PFSK-1 (cell line): Measurements from ENCODE around the gene MT1M.

ENCODE experiments used
- FOXP2 ChIP-seq: optimal IDR thresholded peaks from 2 replicates; pipeline ENCODE3; 2011; ENCODE audit warnings: borderline replicate concordance, control low read depth, inconsistent platforms; ENCODE audit not compliant: insufficient read depth; ENCODE audit errors: extremely low read length, extremely low read depth
- POLR2AphosphoS5 ChIP-seq: IDR thresholded peaks from 2 replicates; pipeline ENCODE4 v1.6.1; 2012; ENCODE audit warnings: low read depth, mild to moderate bottlenecking, control low read depth, low read length, moderate library complexity
- REST ChIP-seq, 2 experiments: IDR thresholded peaks; 2 replicates each; pipeline versions ENCODE4 v1.6.1 to v1.8.0; 2011 to 2012; ENCODE audit warnings: low read depth in 2 of 2, low read length in 2 of 2, control low read depth in 1 of 2, inconsistent platforms in 1 of 2, mild to moderate bottlenecking in 1 of 2, moderate library complexity in 1 of 2; ENCODE audit not compliant: insufficient read depth in 1 of 2
- SIN3A ChIP-seq: IDR thresholded peaks from 2 replicates; pipeline ENCODE4 v1.6.1; 2012; ENCODE audit warnings: mild to moderate bottlenecking, low read length, moderate library complexity, borderline replicate concordance; ENCODE audit not compliant: insufficient read depth
- TAF1 ChIP-seq: IDR thresholded peaks from 2 replicates; pipeline ENCODE4 v1.6.1; 2012; ENCODE audit warnings: low read length, control low read depth, borderline replicate concordance; ENCODE audit not compliant: insufficient read depth

MT1M gene

DNA sequence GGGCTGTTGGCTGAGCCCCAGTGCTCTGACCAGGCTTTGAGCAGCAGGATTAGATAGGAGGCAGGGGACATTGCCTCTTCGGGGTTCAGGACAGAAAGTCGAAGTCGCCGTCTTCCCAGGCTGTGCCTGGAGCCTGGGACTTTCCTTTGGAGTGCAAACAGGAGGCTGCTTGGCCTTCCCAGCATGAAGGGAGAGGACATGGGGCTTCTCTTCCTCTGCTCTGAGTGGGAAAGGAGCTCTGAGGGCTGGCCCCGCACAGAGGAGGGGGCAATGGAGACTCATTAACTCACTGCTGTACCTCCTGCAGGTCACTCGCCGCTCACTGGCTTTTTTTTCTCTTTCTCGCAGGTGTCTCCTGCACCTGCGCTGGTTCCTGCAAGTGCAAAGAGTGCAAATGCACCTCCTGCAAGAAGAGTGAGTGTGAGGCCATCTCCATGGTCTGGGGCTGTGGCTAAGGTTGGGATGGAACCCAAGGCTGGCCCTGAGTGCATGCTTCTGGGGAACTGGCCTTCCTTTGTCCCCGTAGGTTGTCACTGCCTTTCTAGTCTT lies 25.9 kb downstream of the MT1M start:
- TF ChIP-seq REST (IDR thresholded peaks at IDR 0.05; ENCODE audit: insufficient read depth in 1 of 2, low read depth in 2 of 2, low read length in 2 of 2) = no peak
- TF ChIP-seq TAF1 = no peak
- TF ChIP-seq POLR2AphosphoS5 = no peak
- TF ChIP-seq SIN3A = no peak
- no peak for TF ChIP-seq FOXP2

GRCh38 chr16:56662357-56663354 lies 30.2 kb downstream of the MT1M start:
- no peak for TF ChIP-seq SIN3A
- TF ChIP-seq FOXP2 = no peak
- TF ChIP-seq REST (IDR thresholded peaks at IDR 0.05; ENCODE audit: insufficient read depth in 1 of 2, low read depth in 2 of 2, low read length in 2 of 2) = no peak
- no peak for TF ChIP-seq TAF1
- no peak for TF ChIP-seq POLR2AphosphoS5

GRCh38 chr16:56664506-56664905 lies 32.0 kb downstream of the MT1M start:
- TF ChIP-seq REST (IDR thresholded peaks at IDR 0.05; ENCODE audit: insufficient read depth in 1 of 2, low read depth in 2 of 2, low read length in 2 of 2) (no peak), POLR2AphosphoS5 (no peak), TAF1 (no peak), SIN3A (no peak), FOXP2 (no peak)

GRCh38 chr16:56667581-56668571 lies 35.4 kb downstream of the MT1M start, which contains the start of gene MT1G:
MT1G (minus strand) TSS chr16:56668065; CDS start chr16:56667993, 72 bp downstream.
- TF ChIP-seq FOXP2 = no peak
- TF ChIP-seq SIN3A = no peak
- TF ChIP-seq REST (IDR thresholded peaks at IDR 0.05; ENCODE audit: insufficient read depth in 1 of 2, low read depth in 2 of 2, low read length in 2 of 2) = no peak
- no peak for TF ChIP-seq POLR2AphosphoS5
